HG02973 (cell line): Measurements from ENCODE around the gene RABGEF1.
"Not testable (repeated sequence)": the region's sequence is repeated elsewhere in the genome, so short reads cannot be mapped to it uniquely, and the experiment has no call there.

Experiments used
- ATAC-seq: cut with Tn5 transposase; IDR thresholded peaks from one replicate; pipeline ENCODE4 v1.9.1; 2021; ENCODE audit warnings: moderate library complexity; ENCODE audit not compliant: unreplicated experiment

RABGEF1 gene

DNA sequence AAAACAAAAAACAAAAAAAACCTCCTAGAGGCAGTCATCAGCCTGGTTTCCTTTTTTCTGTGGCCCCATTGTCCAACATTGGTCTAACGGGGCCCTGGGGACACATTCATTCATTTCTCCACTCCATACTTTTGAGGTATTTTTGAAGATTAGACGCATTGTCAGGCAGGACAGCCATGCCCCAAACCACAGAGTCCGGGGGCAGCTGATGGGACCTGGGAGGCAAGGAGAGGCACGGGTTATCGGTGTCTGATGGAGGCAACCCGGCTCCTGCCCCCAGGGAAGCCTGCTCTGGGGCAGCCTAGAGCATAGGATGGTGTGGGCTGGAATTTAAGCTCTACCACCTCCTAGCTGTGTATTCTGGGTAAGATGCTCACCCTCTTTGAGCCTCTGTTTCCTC, 6.5 kb upstream of the RABGEF1 start:
- ATAC-seq, result no peak

DNA sequence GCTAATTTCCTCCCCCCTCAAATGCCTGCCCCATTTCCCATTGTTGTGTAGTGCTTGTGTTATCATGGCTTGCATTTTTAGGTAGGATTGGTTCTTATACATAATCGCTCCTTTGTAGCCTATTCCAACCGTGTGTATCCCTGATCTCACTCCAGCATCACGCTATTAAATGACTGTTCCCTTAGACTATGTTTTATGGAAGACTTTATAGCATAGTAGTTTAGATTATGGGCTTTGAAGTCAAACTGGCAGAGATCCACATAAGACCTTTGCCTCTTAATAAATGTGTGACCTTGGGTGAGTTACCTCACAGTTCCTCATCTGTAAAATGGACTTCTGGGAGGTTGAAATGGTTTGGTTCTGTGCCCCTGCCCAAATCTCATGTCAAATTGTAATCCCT, 5.4 kb upstream of the RABGEF1 start:
- ATAC-seq, result no peak

DNA sequence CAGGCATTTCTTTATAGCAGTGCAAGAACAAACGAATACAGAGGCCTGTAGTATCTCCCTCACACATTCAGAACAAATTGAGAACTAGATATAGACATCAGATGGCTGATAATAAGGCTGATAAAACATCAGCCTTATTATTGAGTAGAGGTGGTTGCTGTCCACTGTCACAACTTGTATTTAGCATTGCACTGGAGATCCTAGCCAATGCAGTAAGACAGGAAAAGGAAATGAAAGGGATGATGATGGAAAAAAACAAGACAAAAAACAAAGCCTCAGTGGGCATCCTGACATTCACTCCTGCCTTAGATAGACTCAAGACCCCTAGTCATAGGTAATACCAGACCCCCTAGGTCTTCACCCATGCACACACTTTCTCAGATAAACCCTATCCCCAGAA, 4.7 kb upstream of the RABGEF1 start:
- no peak for ATAC-seq

DNA sequence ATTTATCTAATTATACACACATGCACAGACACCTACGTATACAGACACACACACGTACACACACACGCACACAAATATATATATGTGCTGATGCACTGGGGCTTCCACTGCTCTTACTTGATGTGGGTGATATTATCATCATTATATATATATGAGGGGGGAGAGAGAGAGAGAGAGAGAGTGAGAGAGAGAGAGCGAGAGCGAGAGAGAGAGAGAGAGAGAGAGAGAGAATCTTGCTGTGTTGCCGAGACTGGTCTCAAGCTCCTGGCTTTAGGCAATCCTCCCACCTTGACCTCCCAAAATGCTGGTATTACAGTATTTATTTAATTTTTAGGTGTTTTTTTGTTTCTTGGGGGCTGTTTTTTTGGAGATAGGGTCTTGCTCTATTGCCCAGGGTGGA, 3.6 kb upstream of the RABGEF1 start:
- ATAC-seq, result no peak

DNA sequence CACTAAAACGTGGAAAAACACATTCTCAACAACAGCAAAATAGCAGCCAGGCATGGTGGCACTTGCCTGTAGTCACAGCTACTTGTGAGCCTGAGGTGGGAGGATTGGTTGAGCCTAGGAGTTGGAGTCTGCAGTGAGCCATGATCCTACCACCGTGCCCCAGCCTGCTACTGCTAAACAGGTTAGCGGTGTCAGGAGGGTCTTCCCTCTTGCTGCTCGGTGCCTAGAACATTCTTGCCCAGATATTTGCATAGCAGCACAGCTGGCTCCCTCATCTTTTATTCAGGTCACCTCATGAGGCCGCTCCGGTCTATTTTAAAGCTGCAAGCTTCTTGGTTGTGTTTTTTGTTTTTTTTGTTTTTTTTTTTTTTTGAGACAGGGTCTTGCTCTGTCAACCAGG, 2.9 kb upstream of the RABGEF1 start:
- ATAC-seq, result no peak

DNA sequence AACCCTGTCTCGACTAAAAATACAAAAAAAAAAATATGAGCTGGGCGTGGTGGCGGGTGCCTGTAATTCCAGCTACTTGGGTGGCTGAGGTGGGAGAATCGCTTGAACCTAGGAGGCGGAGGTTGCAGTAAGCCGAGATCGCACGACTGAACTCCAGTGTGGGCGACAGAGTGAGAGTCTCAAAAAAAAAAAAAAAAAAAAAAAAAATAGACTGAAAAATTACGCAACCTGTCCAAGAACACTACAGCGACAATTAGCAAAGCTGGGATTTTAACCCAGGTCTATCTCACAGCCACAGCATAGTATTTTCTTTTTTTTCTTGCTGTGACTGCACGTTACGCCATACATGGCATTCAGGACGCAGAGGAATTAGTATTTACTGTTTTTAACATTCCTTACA, 1.1 kb upstream of the RABGEF1 start:
- ATAC-seq, result no peak

DNA sequence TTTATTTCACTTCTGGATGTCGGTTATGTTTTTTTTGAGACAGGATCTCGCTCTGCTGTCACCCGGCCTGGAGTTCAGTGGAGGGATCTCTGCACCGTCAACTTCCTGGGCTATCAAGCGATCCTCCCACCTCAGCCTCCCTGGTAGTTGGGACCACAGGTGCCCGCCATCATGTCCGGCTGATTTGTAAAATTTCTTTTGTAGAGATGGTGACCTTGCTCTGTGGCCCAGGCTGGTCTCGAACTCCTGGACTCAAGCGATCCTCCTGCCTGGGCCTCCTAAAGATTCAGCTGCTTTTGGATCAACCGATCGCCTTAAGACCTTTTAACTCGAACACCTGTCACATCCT, 606 bp upstream of the RABGEF1 start:
- no peak for ATAC-seq

DNA sequence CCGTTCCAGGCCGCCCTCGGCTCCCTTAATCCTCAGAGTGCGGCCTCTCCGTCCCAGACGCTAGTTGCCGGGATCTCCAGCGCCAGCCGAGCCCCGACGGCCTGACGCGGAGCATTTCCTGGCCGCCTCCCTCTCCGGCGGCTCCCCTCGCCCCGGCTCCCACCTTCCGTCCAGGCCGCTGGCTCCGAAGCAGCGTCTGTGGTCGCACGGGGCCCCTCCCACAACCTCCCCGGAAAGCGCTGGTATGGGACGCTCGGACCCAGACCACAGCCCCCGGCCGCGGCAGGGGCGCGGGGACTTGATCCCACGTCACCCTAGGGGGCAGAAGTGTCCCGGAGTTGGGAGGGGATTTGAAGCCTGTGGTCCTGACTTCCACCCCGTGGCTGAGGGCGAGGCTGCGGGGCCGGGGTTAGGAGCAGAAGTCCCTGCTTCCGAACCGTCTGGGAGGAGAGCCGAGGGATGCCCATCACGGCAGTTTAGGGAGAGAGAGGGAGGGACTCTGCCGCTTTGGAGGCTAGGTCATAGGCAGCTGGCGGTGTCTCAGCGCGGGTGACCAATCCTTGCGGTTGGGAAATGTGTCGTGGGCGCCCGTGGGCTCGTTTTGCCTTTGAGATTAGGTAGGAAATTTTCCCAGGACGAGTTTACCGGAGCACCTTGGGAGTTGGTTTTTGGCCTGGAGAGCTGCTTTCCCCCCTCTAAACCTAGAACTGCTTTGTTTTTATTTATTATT, 612 bp downstream of the RABGEF1 start:
- ATAC-seq, result peak; percentile 31

DNA sequence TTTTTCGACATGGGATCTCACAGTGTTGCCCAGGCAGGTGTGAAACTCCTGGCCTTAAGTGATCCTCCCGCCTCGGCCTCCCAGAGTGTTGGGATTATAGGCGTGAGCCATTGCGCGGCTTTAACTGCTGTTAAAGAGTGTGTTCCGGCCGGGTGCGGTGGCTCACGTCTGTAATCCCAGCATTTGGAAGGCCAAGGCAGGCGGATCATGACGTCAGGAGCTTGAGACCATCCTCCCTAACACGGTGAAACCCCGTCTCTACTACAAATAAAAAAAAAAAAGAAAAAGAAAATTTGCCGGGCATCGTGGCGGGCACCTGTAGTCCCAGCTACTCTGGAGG, 1.1 kb downstream of the RABGEF1 start:
- no peak for ATAC-seq

DNA sequence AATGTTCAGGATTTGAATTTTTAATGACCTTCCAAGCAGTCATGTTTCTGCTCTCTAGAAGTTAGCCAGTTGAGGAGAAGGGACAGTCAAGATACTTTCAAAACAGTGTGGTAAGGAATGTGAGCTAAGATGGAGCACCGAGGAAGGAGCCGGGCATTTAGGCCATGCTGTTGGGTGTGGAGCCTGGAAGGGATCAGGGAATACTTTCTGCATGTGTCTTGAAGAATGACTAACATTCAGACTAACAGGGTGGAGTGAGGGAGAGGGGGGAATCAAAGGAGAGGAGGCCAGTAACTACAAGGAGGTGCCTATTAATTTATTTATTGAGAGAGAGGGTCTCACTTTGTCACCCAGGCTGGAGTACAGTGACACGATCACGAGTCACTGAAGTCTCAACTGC, 1.8 kb downstream of the RABGEF1 start:
- ATAC-seq, result not testable (repeated sequence)

DNA sequence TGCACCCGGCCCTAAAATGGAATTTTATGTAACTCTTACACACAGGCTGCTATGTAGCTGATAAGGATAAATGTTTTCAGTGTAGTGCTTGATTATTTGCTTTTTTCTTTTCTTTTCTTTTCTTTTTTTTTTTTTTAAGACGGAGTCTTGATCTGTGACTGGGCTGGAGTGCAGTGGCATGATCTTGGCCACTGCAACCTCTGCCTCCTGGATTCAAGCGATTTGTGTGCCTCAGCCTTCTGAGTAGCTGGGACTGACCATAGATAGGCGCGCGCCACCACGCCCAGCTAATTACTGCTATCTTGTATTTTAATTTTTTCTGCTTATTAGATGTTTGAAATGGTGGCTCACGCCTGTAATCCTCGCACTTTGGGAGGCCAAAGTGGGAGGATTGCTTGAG, 3.4 kb downstream of the RABGEF1 start:
- no peak for ATAC-seq

DNA sequence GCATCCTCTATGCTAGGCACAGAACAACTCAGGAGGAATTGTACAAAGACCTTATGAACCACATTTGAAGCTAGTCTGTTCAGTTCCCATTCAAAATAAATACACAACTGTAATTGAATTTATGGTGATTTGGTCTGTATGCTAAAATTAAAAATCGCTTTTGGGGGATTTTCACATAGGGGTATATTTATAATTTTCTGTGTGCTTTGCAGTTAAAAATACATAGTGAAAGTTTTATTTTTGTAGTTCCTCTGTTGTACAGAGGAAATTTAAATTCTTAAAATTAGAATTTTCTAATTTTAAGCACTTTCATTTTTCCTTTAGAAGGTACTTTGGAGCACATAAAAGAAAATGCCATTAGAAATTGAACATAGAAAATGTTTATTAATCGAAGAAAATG, 6.9 kb downstream of the RABGEF1 start:
- ATAC-seq, result no peak

DNA sequence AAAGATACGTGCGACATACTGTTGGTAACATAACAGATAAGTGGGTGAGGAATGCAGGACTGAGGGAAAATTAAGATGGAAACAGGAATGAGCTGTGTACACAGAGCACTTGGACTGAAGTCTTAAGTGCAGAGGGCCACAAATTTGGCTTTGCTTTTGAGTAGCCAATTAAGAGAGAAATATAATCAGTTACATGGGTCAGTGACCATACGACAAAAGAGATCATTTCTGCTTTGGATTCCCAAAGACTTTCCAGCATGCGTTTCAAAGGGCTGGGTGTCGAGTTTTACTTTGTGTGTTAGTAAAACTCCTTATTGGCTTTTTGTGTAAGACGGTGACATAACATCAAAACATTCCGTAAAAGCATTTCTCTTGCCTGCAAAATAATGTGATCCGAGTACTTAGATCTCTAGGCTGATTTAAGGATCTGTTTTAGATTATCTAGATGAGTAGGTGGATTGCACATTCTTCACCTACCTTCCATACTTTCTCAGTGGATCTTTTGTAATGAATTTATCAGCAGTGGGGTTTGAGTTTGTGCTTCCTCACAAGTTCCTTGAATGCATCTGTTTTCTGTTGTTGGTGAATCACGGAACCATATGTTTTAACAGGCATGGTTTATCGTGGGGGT, 7.5 kb downstream of the RABGEF1 start:
- no peak for ATAC-seq

DNA sequence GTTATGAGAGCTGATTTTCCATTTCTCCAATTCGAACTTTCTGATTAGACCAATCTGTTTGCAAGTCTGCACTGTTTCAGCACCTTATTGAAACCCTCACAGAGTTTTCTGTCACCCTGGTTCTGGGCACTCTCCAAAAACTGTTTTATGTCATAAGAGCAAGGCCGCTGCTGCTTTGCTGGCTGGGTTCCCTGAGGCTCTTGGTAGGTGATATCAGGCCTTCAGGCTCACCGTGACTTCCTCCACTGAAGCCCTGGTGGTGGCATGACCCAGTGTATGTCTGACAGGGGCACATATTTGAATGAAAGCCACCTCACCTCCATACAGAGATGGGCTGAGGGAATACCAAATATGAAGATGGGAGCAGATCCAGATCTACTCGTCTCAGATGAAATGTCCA, 8.3 kb downstream of the RABGEF1 start:
- no peak for ATAC-seq

DNA sequence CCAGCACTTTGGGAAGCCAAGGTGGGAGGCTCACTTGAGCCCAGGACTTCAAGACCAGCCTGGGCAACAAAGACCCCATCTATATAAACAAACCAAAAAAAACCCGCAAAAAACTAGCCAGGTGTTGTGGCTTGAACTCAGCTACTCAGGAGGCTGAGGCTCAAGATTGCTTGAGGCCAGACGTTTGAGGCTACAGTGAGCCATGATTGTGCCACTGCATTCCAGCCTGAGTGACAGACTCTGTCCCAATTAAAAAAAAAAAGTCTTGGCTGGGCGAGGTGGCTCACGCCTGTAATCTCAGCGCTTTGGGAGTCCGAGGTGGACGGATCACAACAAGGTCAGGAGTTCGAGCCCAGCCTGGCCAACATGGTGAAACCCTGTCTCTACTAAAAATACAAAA, 11.4 kb downstream of the RABGEF1 start:
- no peak for ATAC-seq

DNA sequence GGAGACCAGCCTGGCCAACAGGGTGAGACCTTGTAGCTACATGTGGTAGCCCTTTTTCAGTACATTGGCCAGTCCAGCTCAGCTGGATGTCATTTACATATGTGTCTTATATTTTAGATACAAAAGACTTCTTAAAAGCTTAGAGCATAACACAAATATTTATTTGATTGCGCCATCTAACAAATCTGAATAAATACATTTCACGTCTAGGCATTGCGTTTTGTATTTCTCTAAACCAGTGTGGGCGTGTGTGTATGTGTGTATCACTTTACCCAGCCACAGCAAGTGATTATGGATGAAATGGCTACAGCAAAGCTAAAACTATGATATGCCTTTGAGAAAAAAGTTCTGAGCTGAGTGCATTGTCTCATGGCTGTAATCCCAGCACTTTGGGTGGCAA, 14.0 kb downstream of the RABGEF1 start:
- no peak for ATAC-seq

DNA sequence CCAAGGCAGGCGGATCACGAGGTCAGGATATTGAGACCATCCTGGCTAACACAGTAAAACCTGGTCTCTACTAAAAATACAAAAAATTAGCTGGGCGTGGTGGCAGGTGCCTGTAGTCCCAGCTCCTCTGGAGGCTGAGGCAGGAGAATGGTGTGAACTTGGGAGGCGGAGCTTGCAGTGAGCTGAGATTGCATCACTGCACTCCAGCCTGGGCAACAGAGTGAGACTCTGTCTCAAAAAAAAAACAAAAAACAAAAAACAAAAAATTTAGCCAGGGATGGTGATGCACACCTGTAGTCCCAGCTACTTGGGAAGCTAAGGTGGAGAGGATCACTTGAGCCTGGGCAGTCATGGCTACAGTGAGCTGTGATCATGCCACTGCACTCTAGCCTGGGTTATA, 14.5 kb downstream of the RABGEF1 start:
- ATAC-seq, result not testable (repeated sequence)

DNA sequence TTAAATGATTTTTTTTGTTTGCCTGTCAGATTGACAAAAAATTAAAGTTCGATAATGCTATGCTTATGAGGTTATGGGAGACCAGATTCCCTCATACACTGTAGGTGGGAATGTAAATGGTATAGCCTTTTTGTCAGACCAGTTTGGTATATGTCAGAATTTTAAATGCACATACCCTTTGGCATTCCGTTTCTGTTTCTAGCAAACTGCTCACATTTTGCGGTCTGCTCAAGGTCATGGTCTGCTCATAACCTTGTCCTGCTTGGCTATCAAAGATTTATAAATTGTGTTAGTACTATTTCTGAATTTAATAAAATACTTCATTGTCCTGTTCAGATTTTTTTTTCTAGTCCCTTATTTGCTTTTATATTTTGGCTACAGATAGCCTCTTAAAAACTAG, 15.7 kb downstream of the RABGEF1 start:
- ATAC-seq, result not testable (repeated sequence)

DNA sequence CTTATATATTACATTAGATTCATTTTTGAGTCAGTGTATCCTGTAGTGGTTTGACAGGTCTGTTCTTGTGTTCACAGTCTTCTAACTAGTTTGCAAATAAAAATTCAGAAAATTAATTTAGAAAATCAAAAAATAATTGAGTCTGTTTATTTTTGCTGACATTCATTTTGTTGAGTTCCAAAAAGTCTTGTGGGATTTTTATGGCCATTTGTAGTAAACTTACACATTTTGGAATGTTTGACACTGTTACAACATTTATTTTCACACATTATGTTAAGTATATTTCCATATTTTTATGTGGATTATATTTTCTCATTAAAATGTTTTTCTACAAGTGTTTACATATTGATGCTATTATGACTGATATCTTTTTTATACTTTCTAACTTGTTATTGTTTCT, 16.4 kb downstream of the RABGEF1 start:
- ATAC-seq, result no peak

DNA sequence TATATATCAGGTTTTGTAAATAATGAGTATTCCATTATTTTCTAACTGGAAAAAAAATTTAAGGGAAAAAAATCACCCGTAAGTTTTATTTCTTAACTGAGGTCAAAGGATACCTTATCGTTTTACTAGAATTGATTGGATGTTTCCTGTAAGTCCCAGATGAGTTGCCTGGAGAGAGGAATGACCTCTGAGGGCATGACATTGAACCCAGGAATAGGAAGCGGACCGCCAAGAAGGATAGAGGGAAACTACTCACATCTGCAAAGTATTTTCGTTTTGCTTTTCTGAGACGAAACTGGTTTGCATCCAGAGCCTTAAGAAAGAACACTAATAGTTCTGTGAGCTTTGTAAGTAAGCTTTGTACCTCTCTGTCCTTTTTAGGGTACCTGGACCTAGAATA, 17.4 kb downstream of the RABGEF1 start:
- no peak for ATAC-seq

DNA sequence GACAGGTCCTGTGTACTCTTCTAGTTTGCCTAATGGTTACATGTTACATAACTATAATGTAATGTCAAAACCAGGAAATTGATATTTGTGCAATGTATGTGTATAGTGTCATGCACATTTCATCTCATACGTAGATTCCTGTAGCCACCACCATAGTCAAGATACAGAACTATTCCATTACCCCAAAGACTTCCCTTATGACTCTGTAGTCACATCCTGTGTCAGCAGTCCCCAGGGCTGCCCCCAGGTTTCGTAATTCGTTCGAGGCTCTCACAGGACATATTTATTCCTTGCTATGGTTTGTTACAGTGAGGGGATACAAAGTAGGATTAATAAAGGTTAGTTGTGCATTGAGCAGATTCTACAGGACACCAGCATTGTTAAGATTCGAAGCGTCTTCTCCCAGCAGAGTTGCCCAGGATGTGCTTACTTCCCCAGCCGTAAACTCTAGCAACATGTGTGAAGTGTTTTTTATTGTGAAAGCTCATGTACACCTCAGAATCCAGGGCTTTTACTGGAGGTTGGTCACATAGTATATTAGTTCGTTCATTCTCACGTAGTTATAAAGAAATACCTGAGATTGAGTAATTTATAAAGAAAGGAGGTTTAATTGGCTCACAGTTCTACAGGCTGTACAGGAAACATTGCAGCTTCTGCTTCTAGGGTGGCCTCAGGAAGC, 18.6 kb downstream of the RABGEF1 start:
- ATAC-seq, result peak; percentile 93

DNA sequence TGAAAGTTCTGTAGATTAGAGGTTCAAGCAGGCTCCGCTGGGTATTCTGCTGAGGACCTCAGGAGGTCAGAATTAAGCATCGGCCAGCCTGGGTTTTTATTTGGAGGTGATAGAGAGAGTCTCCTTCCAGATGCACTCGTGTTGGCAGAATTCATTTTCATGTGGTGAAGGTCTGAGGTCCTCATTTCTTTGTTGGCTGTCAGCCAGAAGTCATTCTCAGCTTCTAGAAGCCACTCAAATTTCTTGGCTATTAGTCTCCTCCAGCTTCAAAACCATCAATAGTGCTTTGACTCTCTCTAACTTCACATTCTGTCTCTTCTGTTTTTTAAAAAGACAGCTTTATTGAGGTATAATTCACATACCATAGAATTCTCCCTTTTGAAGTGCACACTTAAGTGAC, 22.6 kb downstream of the RABGEF1 start:
- not testable (repeated sequence) for ATAC-seq
